ENCODE data around the gene APCS. TPM values are rescaled to one million over a fixed set of nuclear protein-coding genes. Genes with fewer than 3 reads are reported as not detected.

APCS gene
- total and polyA plus RNA-seq, 9 of the 15 experiments (the other 6 are each of a cell fraction or from before 2014, with no cell fraction given): 0.29 TPM; not detected in 8

- TF ChIP-seq FOXM1 (IDR thresholded peaks at IDR 0.05; ENCODE audit: low read depth) (no peak), FOXM1 (CRISPR knock-in tag; IDR thresholded peaks at IDR 0.05; ENCODE audit: low read depth) (no peak), EHMT2 (IDR thresholded peaks at IDR 0.05) (no peak), ELK3 (CRISPR knock-in tag; IDR thresholded peaks at IDR 0.05) (no peak), ZNF76 (CRISPR knock-in tag; IDR thresholded peaks at IDR 0.05; ENCODE audit: borderline replicate concordance) (no peak), ETS2 (tag; IDR thresholded peaks at IDR 0.05; ENCODE audit: borderline replicate concordance, poor library complexity, severe bottlenecking) (no peak), GTF2F1 (IDR thresholded peaks at IDR 0.05; ENCODE audit: low read depth, low read length) (no peak), ZNF57 (CRISPR knock-in tag; IDR thresholded peaks at IDR 0.05) (no peak)
These were observed 7.3 kb upstream of the APCS start (continued) for GRCh38 chr1:159580340-159580739.

- intact Hi-C loops (cut with micrococcal nuclease): no loop called here
- no peak overlapping the region for H3K27ac ChIP-seq (ENCODE audit: extremely low read depth, low read depth, low read length)
- CTCF ChIA-PET (ENCODE audit: low intra/inter-chr PET ratio): no interaction called here
- TF ChIP-seq HMG20B (CRISPR knock-in tag; IDR thresholded peaks at IDR 0.05): no peak
- no peak for TF ChIP-seq E2F6 (IDR thresholded peaks at IDR 0.05; ENCODE audit: borderline replicate concordance in 1 of 2, extremely low read depth in 1 of 2, insufficient read depth in 1 of 2, insufficient read length in 1 of 2, low read depth in 1 of 2, low read length in 1 of 2, poor library complexity in 1 of 2, severe bottlenecking in 1 of 2)
- TF ChIP-seq NFXL1 (CRISPR knock-in tag; IDR thresholded peaks at IDR 0.05): no peak
- no peak for TF ChIP-seq SREBF2 (CRISPR knock-in tag; IDR thresholded peaks at IDR 0.05)
- no peak for TF ChIP-seq FOXJ3 (CRISPR knock-in tag; IDR thresholded peaks at IDR 0.05)
- TF ChIP-seq ARID3B (CRISPR knock-in tag; IDR thresholded peaks at IDR 0.05; ENCODE audit: borderline replicate concordance): no peak
- TF ChIP-seq PHB2 (IDR thresholded peaks at IDR 0.05; ENCODE audit: low read depth): no peak
- TF ChIP-seq PHTF2 (CRISPR knock-in tag; IDR thresholded peaks at IDR 0.05): no peak
- TF ChIP-seq ETS2 (tag; IDR thresholded peaks at IDR 0.05; ENCODE audit: borderline replicate concordance, poor library complexity, severe bottlenecking): no peak
- TF ChIP-seq ZNF644 (tag; IDR thresholded peaks at IDR 0.05; ENCODE audit: low read depth): no peak
- no peak for ATAC-seq
- FAIRE-seq: no peak
- DNase-seq (ENCODE audit: extremely low read depth in 1 of 4, low spot score in 3 of 4): no peak
- H3K9me3 ChIP-seq (replicated peaks; ENCODE audit: control insufficient read depth, insufficient read depth, low read depth, low read length): no peaks in the 10 kb centered on the region
- no peak overlapping the region for H2AFZ ChIP-seq (ENCODE audit: low read depth, low read length)
- no peaks in the 10 kb centered on the region for H3K36me3 ChIP-seq (ENCODE audit: control insufficient read depth, insufficient read depth, low read length)
- 0% methylated on average over 1 of the region's 1 CpG for WGBS (ENCODE audit: insufficient coverage, low coverage, missing lambda C conversion rate)
- no peaks in the 10 kb centered on the region for H3K79me2 ChIP-seq (ENCODE audit: control insufficient read depth, insufficient read depth, low read length)
- H3K4me1 ChIP-seq (replicated peaks in 1 of 2; ENCODE audit: control insufficient read depth in 2 of 2, insufficient read depth in 2 of 2, low read length in 2 of 2): no peaks in the 10 kb centered on the region
- POLR2A ChIA-PET: no interaction called here
- BruUV-seq (replicated peaks): no TSS peak
- H3K4me2 ChIP-seq (ENCODE audit: insufficient read depth, low read length): no peak overlapping the region
- no peaks in the 10 kb centered on the region for H3K9me1 ChIP-seq (ENCODE audit: control insufficient read depth, insufficient read depth, low read length)
- H4K20me1 ChIP-seq (replicated peaks; ENCODE audit: control insufficient read depth, insufficient read depth, low read length): no peaks in the 10 kb centered on the region
- H3K27me3 ChIP-seq (ENCODE audit: control insufficient read depth in 2 of 2, insufficient read depth in 2 of 2, low read length in 2 of 2): no peaks in the 10 kb centered on the region
- in situ Hi-C loops (cut with MboI): no loop called here
- H3K4me3 ChIP-seq: no peak overlapping the region
- H3K9ac ChIP-seq (ENCODE audit: insufficient read depth in 1 of 2, low read depth in 2 of 2, low read length in 2 of 2): no peak overlapping the region
These were observed 6.2 kb upstream of the APCS start for GRCh38 chr1:159581422-159581821.

All from K562 (cell line).